Glomerular visceral epithelial cell (primary cell): ENCODE measurements around the gene MMP28.
A peak's percentile ranks its signal among the peaks of the same experiment; 100 is the strongest.
"Not testable (repeated sequence)": the region's sequence is repeated elsewhere in the genome, so short reads cannot be mapped to it uniquely, and the experiment has no call there.

Experiments used
- DNase-seq: peaks from one replicate; pipeline ENCODE4 v3.0.0-alpha.2; 2016; ENCODE audit errors: extremely low spot score

Gene MMP28

GRCh38 chr17:35766489-35766877 lies 29.0 kb downstream of the MMP28 start:
- DNase-seq, result no peak

GRCh38 chr17:35765756-35766488 lies 29.5 kb downstream of the MMP28 start:
- DNase-seq, result no peak

GRCh38 chr17:35765086-35765710 lies 30.2 kb downstream of the MMP28 start:
- no peak for DNase-seq

- peak; percentile 95 for DNase-seq
These were observed 31.1 kb downstream of the MMP28 start for GRCh38 chr17:35764123-35764991.

GRCh38 chr17:35763767-35764122 lies 31.7 kb downstream of the MMP28 start:
- no peak for DNase-seq

GRCh38 chr17:35761601-35762000 lies 33.8 kb downstream of the MMP28 start:
- DNase-seq, result no peak

- DNase-seq, result no peak
These were observed 34.9 kb downstream of the MMP28 start, which contains the start of gene C17orf50 for GRCh38 chr17:35760587-35760986. C17orf50 (plus strand) TSS chr17:35760887; CDS start chr17:35760942, 55 bp downstream.

- DNase-seq, result no peak
These were observed 38.2 kb downstream of the MMP28 start for GRCh38 chr17:35757243-35757642.

GRCh38 chr17:35752945-35753764 lies 42.3 kb downstream of the MMP28 start, which contains the start of gene GAS2L2:
GAS2L2 (minus strand) TSS chr17:35753239; CDS start chr17:35752850, 389 bp downstream.
- no peak for DNase-seq

- DNase-seq, result no peak
These were observed 43.0 kb downstream of the MMP28 start for GRCh38 chr17:35752471-35752870.

- DNase-seq, result not testable (repeated sequence)
These were observed 43.9 kb downstream of the MMP28 start for GRCh38 chr17:35751541-35751940.

- no peak for DNase-seq
These were observed 44.7 kb downstream of the MMP28 start for GRCh38 chr17:35750526-35751395.

- DNase-seq, result no peak
These were observed 45.7 kb downstream of the MMP28 start for GRCh38 chr17:35749560-35750412.

GRCh38 chr17:35748979-35749378 lies 46.5 kb downstream of the MMP28 start:
- DNase-seq, result no peak

- DNase-seq, result peak; percentile 32
These were observed 47.0 kb downstream of the MMP28 start for GRCh38 chr17:35748341-35748841.

- peak; percentile 77 for DNase-seq
These were observed 47.9 kb downstream of the MMP28 start for GRCh38 chr17:35747540-35748017.

GRCh38 chr17:35745749-35746320 lies 49.6 kb downstream of the MMP28 start:
- DNase-seq, result no peak

GRCh38 chr17:35745246-35745645 lies 50.2 kb downstream of the MMP28 start:
- no peak for DNase-seq

GRCh38 chr17:35744830-35745229 lies 50.6 kb downstream of the MMP28 start:
- DNase-seq, result no peak
